ENCODE measurements around the gene FAM124B.

Gene FAM124B

DNA sequence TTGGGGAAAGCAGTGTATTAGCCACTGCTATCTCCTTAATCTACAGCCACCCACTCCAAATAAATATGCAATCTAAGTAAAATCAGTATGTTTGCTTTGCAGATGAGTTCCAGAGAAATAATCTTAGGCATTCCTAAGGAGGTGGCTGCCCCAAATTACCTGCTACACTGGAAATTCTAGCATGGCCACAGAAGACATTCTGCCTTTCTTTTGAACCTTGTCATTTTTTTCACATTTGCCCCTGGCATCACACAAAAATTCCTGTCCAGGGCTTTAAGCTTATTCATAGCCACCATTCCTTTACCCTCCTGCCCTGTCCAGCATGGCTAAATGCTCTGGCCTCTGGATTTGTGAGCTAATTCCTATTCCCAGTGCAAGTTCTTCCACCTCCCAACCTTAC lies 36.8 kb upstream of the FAM124B start:
- H3K36me3 ChIP-seq: no peaks in the 10 kb centered on the region
- H3K27ac ChIP-seq: no peak overlapping the region
- peaks cover 0 to 20% (median 13%) of the 10 kb centered on the region in 11 experiments; a peak in 20 of 22 replicates for H3K9me3 ChIP-seq (replicated peaks in 1 of 11)
- no peak overlapping the region for H3K4me3 ChIP-seq
- H3K4me2 ChIP-seq: no peak overlapping the region
- TF ChIP-seq Cebpa-rat (IDR thresholded peaks at IDR 0.05): no peak
- no peaks in the 10 kb centered on the region; a peak in 1 of 20 replicates for H3K4me1 ChIP-seq
- H3K9ac ChIP-seq: no peak overlapping the region
- H4K20me1 ChIP-seq: no peaks in the 10 kb centered on the region
- H3K27me3 ChIP-seq: peaks cover 0 to 6% (median 4%) of the 10 kb centered on the region in 11 experiments; a peak in 9 of 22 replicates

DNA sequence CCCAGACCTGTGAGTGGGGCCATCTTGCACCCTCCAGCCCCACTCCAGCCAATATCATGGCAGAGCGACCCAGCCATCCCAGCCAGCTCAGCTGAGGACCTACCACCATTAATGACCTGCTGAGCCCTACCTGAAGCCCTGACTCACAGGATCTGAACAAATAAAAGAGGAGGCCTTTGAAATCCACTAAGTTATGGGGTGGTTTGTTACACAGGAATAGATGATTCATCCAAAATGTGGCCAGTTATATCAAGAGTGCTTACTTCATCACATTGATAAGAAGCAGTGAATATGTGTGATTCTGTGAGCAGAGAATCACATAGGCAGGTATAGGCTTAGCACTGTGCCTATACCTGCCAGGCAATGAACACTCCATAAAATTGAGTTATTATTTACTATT lies 34.7 kb upstream of the FAM124B start:
- no peak overlapping the region for H3K4me2 ChIP-seq
- no peak overlapping the region for H3K27ac ChIP-seq
- H3K9ac ChIP-seq: no peak overlapping the region
- no peak overlapping the region for H3K4me3 ChIP-seq
- H3K4me1 ChIP-seq: 0 out of 20 replicates have a peak, but pooled peaks cover 0 to 5% (median 0%) of the 10 kb centered on the region in 10 experiments
- no peak for TF ChIP-seq Cebpa-rat (IDR thresholded peaks at IDR 0.05)
- H3K36me3 ChIP-seq: no peaks in the 10 kb centered on the region
- peaks cover 0 to 7% (median 0%) of the 10 kb centered on the region in 11 experiments; a peak in 4 of 22 replicates for H3K9me3 ChIP-seq (replicated peaks in 1 of 11)
- no peaks in the 10 kb centered on the region for H3K27me3 ChIP-seq
- H4K20me1 ChIP-seq: no peaks in the 10 kb centered on the region

DNA sequence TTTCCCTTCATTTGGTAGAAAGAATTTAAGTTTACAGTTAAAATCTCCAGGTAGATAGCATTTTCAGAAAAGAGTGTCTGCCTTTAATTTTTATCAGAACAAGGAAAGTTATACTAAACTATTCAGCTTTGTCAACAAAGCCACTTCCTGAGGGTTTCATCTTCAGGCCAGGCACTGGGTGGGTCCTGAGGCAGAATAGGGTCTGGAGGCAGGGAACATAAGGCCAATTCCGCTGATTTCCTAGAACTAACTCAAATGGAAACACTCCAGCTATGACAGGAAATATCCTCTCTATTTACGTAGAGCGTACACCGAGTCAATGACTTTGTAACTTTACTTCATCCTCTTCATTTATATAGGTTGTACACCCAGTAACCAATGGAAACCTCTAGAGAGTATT lies 32.7 kb upstream of the FAM124B start:
- Histone ChIP-seq H3K27me3 (no peaks in the 10 kb centered on the region), H3K4me3 (no peak overlapping the region), H3K4me1 (0 out of 20 replicates have a peak, but pooled peaks cover 0 to 5% (median 0%) of the 10 kb centered on the region in 10 experiments), H3K4me2 (no peak overlapping the region), H3K9me3 (replicated peaks in 1 of 11) (peaks cover 0 to 19% (median 13%) of the 10 kb centered on the region in 11 experiments; a peak in 19 of 22 replicates), H4K20me1 (no peaks in the 10 kb centered on the region), H3K36me3 (no peaks in the 10 kb centered on the region), H3K27ac (no peak overlapping the region), H3K9ac (no peak overlapping the region)
- no peak for TF ChIP-seq Cebpa-rat (IDR thresholded peaks at IDR 0.05)

DNA sequence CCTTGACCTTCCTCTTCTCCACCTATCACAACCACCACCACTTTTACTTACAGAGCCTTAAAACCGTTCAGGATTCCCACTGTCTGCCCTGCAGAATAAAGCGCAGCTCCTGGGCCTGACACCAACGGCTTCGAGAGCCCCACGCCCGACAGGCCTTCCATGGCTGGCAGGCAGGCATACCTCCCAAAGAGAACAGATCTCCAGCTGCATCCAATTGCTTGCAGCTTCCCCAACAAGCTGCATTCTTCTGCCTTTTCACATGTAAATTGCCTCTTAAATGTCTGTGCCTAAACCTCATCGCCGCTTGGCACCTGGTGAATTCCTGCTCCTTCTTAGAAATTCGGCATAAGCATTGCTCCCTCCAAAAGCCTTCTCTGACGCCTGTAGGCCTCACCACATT lies 31.5 kb upstream of the FAM124B start:
- no peak overlapping the region for H3K4me2 ChIP-seq

DNA sequence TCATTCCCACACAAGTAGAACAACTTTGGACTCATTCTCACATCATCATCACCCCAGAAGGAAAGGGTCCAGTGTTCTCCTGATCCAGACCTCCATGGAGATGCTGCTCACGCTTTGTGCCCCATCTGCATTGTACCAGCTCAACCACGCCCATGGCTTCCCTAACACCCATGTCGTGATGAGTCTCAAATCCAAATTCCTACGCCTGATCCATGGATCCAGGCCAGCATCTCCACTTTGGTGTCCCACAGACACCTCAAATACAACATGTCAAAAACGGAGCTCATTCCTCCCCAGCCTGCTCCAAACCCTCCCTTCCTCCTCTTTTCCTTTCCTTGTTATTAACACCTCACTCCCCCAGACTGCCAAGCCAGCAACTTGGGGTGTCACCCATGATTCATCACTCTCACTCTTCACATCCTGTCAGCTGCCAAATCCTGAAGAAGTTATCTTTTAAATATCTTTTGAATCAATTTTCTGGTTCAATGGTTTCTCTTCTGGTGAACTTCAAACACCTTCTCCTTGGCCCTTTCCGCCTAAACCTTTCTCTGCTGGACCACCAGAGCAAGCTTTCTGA lies 30.2 kb upstream of the FAM124B start:
- H3K4me1 ChIP-seq: 0 out of 20 replicates have a peak, but pooled peaks cover 0 to 5% (median 0%) of the 10 kb centered on the region in 10 experiments
- H3K27ac ChIP-seq: no peak overlapping the region
- H3K9ac ChIP-seq: no peak overlapping the region
- no peaks in the 10 kb centered on the region for H3K27me3 ChIP-seq
- H4K20me1 ChIP-seq: no peaks in the 10 kb centered on the region
- no peak overlapping the region for H3K4me3 ChIP-seq
- no peaks in the 10 kb centered on the region for H3K36me3 ChIP-seq
- peaks cover 0 to 33% (median 18%) of the 10 kb centered on the region in 11 experiments; a peak in 20 of 22 replicates for H3K9me3 ChIP-seq (replicated peaks in 1 of 11)
- 0 out of 22 replicates have a peak overlapping the region, but pooled peaks of 1 of the 11 experiments have one; percentile 20 for H3K4me2 ChIP-seq
- TF ChIP-seq Cebpa-rat (IDR thresholded peaks at IDR 0.05): no peak

More for the DNA sequence above, 31.5 kb upstream of the FAM124B start:
- Histone ChIP-seq H3K9ac (no peak overlapping the region), H3K4me1 (0 out of 20 replicates have a peak, but pooled peaks cover 0 to 5% (median 0%) of the 10 kb centered on the region in 10 experiments), H3K4me3 (no peak overlapping the region), H3K27me3 (no peaks in the 10 kb centered on the region), H4K20me1 (no peaks in the 10 kb centered on the region), H3K36me3 (no peaks in the 10 kb centered on the region), H3K9me3 (replicated peaks in 1 of 11) (peaks cover 0 to 26% (median 18%) of the 10 kb centered on the region in 11 experiments; a peak in 20 of 22 replicates), H3K27ac (no peak overlapping the region)
- no peak for TF ChIP-seq Cebpa-rat (IDR thresholded peaks at IDR 0.05)

DNA sequence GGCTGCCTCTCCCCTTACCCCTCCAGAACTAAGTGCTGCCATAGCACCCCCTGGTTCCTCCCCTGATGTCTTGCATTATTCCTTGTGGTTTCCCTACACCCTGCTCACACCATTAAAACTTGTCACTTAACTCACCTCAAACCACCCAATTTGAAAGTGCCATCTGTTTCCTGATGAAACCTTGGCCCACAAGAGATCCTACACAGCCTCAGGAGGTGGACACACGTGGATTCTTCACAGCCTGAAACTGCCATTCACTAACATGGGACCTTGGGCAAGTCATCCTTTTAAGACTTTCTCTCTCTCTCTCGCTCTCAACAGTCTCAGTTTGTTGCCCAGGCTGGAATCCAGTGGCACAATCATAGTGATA lies 27.5 kb upstream of the FAM124B start:
- no peaks in the 10 kb centered on the region for H3K27me3 ChIP-seq
- no peak overlapping the region for H3K27ac ChIP-seq

DNA sequence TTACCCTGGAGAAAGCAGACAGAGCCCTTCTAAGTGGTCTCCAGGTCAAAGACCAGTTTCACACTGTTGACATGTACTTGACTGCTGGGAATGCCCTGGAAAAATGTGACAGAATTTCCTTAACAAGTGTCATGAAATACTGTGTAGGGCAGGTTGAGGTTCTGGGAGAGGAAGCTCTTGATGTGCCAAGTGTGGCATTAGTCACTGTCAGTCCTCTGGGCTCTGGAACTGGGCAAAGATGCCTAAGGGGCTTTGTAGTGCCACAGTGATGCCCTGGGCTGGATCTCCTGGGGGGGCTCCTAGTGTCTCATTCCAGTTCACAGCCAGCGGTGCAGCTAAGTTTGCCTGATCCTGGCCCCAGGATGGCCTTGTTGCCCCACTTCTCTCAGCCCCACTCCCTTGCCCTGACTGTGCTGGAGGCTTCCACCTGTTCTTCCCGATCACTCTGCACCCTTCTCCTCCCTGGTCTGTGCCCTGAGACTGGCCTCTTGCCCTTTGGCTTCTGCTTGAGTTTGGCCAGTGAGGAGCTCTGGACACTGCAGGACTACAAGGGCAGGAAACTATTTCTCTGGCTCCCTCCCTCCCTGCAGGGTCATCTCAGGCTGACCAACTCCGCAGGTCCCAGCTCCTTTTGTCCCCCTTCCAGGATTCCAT lies 27.0 kb upstream of the FAM124B start:
- Histone ChIP-seq H3K9me3 (replicated peaks in 1 of 11) (peaks cover 15 to 51% (median 35%) of the 10 kb centered on the region in 11 experiments; a peak in 21 of 22 replicates), H3K4me2 (no peak overlapping the region), H3K27me3 (no peaks in the 10 kb centered on the region), H3K9ac (no peak overlapping the region), H4K20me1 (no peaks in the 10 kb centered on the region), H3K4me1 (peaks cover 0 to 5% (median 0%) of the 10 kb centered on the region in 10 experiments; a peak in 1 of 20 replicates), H3K4me3 (no peak overlapping the region), H3K36me3 (no peaks in the 10 kb centered on the region), H3K27ac (no peak overlapping the region)
- no peak for TF ChIP-seq Cebpa-rat (IDR thresholded peaks at IDR 0.05)

More for the DNA sequence above, 27.5 kb upstream of the FAM124B start:
- TF ChIP-seq Cebpa-rat (IDR thresholded peaks at IDR 0.05): no peak
- peaks cover 15 to 51% (median 35%) of the 10 kb centered on the region in 11 experiments; a peak in 21 of 22 replicates for H3K9me3 ChIP-seq (replicated peaks in 1 of 11)
- H3K4me2 ChIP-seq: no peak overlapping the region
- H3K4me1 ChIP-seq: peaks cover 0 to 5% (median 0%) of the 10 kb centered on the region in 10 experiments; a peak in 1 of 20 replicates
- H3K9ac ChIP-seq: no peak overlapping the region
- no peaks in the 10 kb centered on the region for H3K36me3 ChIP-seq
- no peaks in the 10 kb centered on the region for H4K20me1 ChIP-seq
- no peak overlapping the region for H3K4me3 ChIP-seq

DNA sequence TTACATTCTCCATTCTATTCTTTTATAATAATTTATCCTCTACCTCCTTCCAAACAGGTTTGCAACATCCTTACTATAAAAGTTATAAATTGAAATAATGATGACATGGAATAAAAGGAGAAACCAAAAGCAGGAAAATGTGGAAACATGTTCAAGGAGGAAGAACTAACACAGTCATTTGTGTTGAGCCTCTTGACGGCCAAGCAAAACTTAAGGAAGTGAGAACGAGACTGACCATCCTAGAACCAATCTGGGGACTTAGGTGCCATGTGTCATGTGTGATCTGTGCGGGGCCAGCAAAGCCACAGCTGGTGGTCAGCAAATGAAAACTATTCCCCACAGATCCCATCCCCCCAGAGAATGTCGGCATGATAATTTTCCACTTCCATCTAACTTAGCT lies 25.6 kb upstream of the FAM124B start:
- Histone ChIP-seq H3K27ac (no peak overlapping the region), H3K4me2 (no peak overlapping the region), H4K20me1 (no peaks in the 10 kb centered on the region), H3K36me3 (no peaks in the 10 kb centered on the region), H3K27me3 (no peaks in the 10 kb centered on the region), H3K4me1 (peaks cover 0 to 5% (median 0%) of the 10 kb centered on the region in 10 experiments; a peak in 1 of 20 replicates), H3K9ac (no peak overlapping the region), H3K9me3 (replicated peaks in 1 of 11) (peaks cover 15 to 47% (median 33%) of the 10 kb centered on the region in 11 experiments; a peak in 21 of 22 replicates), H3K4me3 (no peak overlapping the region)
- TF ChIP-seq Cebpa-rat (IDR thresholded peaks at IDR 0.05): no peak

DNA sequence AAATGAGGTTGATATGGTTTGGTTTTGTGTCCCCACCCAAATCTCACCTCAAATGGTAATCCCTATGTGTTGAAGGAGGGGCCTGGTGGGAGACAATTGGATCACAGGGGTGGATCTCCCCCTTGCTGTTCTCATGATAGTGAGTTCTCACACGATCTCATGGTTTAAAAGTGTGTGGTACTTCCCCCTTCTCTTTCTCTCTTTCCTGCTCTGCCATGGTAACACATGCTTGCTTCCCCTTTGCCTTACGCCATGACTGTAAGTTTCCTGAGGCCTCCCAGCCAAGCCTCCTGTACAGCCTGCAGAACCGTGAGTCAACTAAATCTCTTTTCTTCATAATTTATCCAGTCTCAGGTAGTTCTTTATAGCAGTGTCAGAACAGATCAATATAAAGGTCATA lies 24.7 kb upstream of the FAM124B start:
- Histone ChIP-seq H3K4me3 (no peak overlapping the region), H3K4me2 (peak overlapping the region in 3 of 11 experiments; percentile 14 to 26 (median 18); a peak in 3 of 22 replicates), H3K4me1 (peaks cover 0 to 3% (median 0%) of the 10 kb centered on the region in 10 experiments; a peak in 1 of 20 replicates), H3K36me3 (no peaks in the 10 kb centered on the region), H3K27ac (no peak overlapping the region), H4K20me1 (no peaks in the 10 kb centered on the region), H3K9me3 (replicated peaks in 1 of 11) (peaks cover 15 to 47% (median 33%) of the 10 kb centered on the region in 11 experiments; a peak in 21 of 22 replicates), H3K9ac (no peak overlapping the region), H3K27me3 (no peaks in the 10 kb centered on the region)
- no peak for TF ChIP-seq Cebpa-rat (IDR thresholded peaks at IDR 0.05)
